Measurements from ENCODE around the gene EYS.

The EYS gene

GRCh38 chr6:64803470-64804166, 903.4 kb downstream of the EYS start:
- DNase-seq, result no peak

GRCh38 chr6:64792534-64792933, 914.5 kb downstream of the EYS start:
- DNase-seq, result no peak

GRCh38 chr6:64789476-64789875, 917.5 kb downstream of the EYS start:
- no peak for DNase-seq

GRCh38 chr6:64786736-64787135, 920.3 kb downstream of the EYS start:
- DNase-seq, result no peak

- no peak for DNase-seq
Measured at GRCh38 chr6:64782877-64783276, 924.1 kb downstream of the EYS start.

GRCh38 chr6:64777941-64778785, 928.9 kb downstream of the EYS start:
- DNase-seq, result no peak

- DNase-seq, result no peak
Measured at GRCh38 chr6:64776359-64776758, 930.7 kb downstream of the EYS start.

- no peak for DNase-seq
Measured at GRCh38 chr6:64774881-64775280, 932.1 kb downstream of the EYS start.

- no peak for DNase-seq
Measured at GRCh38 chr6:64750910-64751309, 956.1 kb downstream of the EYS start.

GRCh38 chr6:64737418-64737817, 969.6 kb downstream of the EYS start:
- no peak for DNase-seq

- no peak for DNase-seq
Measured at GRCh38 chr6:64736421-64736950, 970.5 kb downstream of the EYS start.

GRCh38 chr6:64733433-64733832, 973.6 kb downstream of the EYS start:
- no peak for DNase-seq

- DNase-seq, result no peak
Measured at GRCh38 chr6:64732888-64733287, 974.1 kb downstream of the EYS start.

GRCh38 chr6:64729522-64729921, 977.5 kb downstream of the EYS start:
- DNase-seq, result no peak

GRCh38 chr6:64727075-64727474, 980.0 kb downstream of the EYS start:
- no peak for DNase-seq

- no peak for DNase-seq
Measured at GRCh38 chr6:64724091-64724490, 982.9 kb downstream of the EYS start.

- DNase-seq, result no peak
Measured at GRCh38 chr6:64723327-64724058, 983.5 kb downstream of the EYS start.

GRCh38 chr6:64721865-64722264, 985.2 kb downstream of the EYS start:
- DNase-seq, result no peak

GRCh38 chr6:64717281-64717680, 989.7 kb downstream of the EYS start:
- no peak for DNase-seq

GRCh38 chr6:64715624-64716023, 991.4 kb downstream of the EYS start:
- DNase-seq, result no peak

GRCh38 chr6:64714073-64714472, 993.0 kb downstream of the EYS start:
- DNase-seq, result no peak

GRCh38 chr6:64713175-64713574, 993.9 kb downstream of the EYS start:
- no peak for DNase-seq

- no peak for DNase-seq
Measured at GRCh38 chr6:64712606-64713005, 994.4 kb downstream of the EYS start.

Measured in fibroblast of skin of right biceps (primary cell).